22Rv1 (cell line): ENCODE data around the gene EHMT1.

ENCODE experiments used
- CTCF ChIP-seq: fragments of 450-650 bp; IDR thresholded peaks from 2 replicates; pipeline ENCODE4 v1.5.1; 2017; ENCODE audit warnings: mild to moderate bottlenecking
- ZFX ChIP-seq: fragments of 450-650 bp; IDR thresholded peaks from 2 replicates; pipeline ENCODE4 v1.6.1; 2017; ENCODE audit warnings: antibody characterized with exemption, borderline replicate concordance

GRCh38 chr9:137707361-137707760 lies 88.6 kb downstream of the EHMT1 start:
- TF ChIP-seq CTCF, result no peak
- no peak for TF ChIP-seq ZFX
